Islet of Langerhans (tissue), 1 donor: ENCODE data around the gene TBCA.
"Not testable (repeated sequence)": the region's sequence is repeated elsewhere in the genome, so short reads cannot be mapped to it uniquely, and the experiment has no call there.

Source experiments
- FAIRE-seq: peaks from one replicate; lab custom pipeline; 2011; peaks lifted over from hg19 to GRCh38; lab: Jason Lieb, UNC

Gene TBCA

GRCh38 chr5:77772729-77773128, 3.4 kb downstream of the TBCA start:
- no peak for FAIRE-seq

- FAIRE-seq = no peak
Observed at GRCh38 chr5:77771452-77771851, 4.7 kb downstream of the TBCA start.

- FAIRE-seq = no peak
Observed at GRCh38 chr5:77770293-77771005, 5.7 kb downstream of the TBCA start.

- FAIRE-seq = no peak
Observed at GRCh38 chr5:77768978-77769377, 7.2 kb downstream of the TBCA start.

- no peak for FAIRE-seq
Observed at GRCh38 chr5:77767301-77767700, 8.8 kb downstream of the TBCA start.

GRCh38 chr5:77761606-77762005, 14.5 kb downstream of the TBCA start:
- no peak for FAIRE-seq

GRCh38 chr5:77758141-77758938, 17.8 kb downstream of the TBCA start:
- FAIRE-seq = no peak

GRCh38 chr5:77751328-77752023, 24.7 kb downstream of the TBCA start:
- no peak for FAIRE-seq

- FAIRE-seq = not testable (repeated sequence)
Observed at GRCh38 chr5:77750928-77751327, 25.2 kb downstream of the TBCA start.

GRCh38 chr5:77748160-77748559, 28.0 kb downstream of the TBCA start:
- peak; percentile 38 for FAIRE-seq

GRCh38 chr5:77744116-77744515, 32.0 kb downstream of the TBCA start:
- FAIRE-seq = no peak

GRCh38 chr5:77743181-77743580, 33.0 kb downstream of the TBCA start:
- no peak for FAIRE-seq

- FAIRE-seq = no peak
Observed at GRCh38 chr5:77741608-77742007, 34.5 kb downstream of the TBCA start.

- FAIRE-seq = no peak
Observed at GRCh38 chr5:77734885-77735284, 41.3 kb downstream of the TBCA start.

- no peak for FAIRE-seq
Observed at GRCh38 chr5:77733130-77733529, 43.0 kb downstream of the TBCA start.

GRCh38 chr5:77727190-77727589, 48.9 kb downstream of the TBCA start:
- FAIRE-seq = peak; percentile 24

GRCh38 chr5:77725616-77726015, 50.5 kb downstream of the TBCA start:
- peak; percentile 77 for FAIRE-seq

GRCh38 chr5:77724934-77725333, 51.2 kb downstream of the TBCA start:
- no peak for FAIRE-seq

- FAIRE-seq = no peak
Observed at GRCh38 chr5:77719666-77720363, 56.3 kb downstream of the TBCA start.

GRCh38 chr5:77718934-77719610, 57.1 kb downstream of the TBCA start:
- no peak for FAIRE-seq

GRCh38 chr5:77709993-77710685, 66.0 kb downstream of the TBCA start:
- peak; percentile 78 for FAIRE-seq
